ENCODE results near the gene MESP2. TPM values are rescaled to one million over a fixed set of nuclear protein-coding genes. Genes with fewer than 3 reads are reported as not detected.

The MESP2 gene
- total and polyA plus RNA-seq, 2 of the 8 experiments (the other 6 are each of a cell fraction or from before 2014, with no cell fraction given): 0.35 to 0.80 TPM

- ChIA-PET CTCF (ENCODE audit: partially characterized antibody) (interaction anchor here (4.9 to 5.1 kb wide), 2 partner anchors 16 to 18 kb away, joined by 26 to 32 read pairs; no protein-coding TSS in a partner anchor), POLR2A (ENCODE audit: partially characterized antibody) (interaction anchor here (0.6 kb wide), 1 partner anchor 200 kb away, joined by 3 read pairs; no protein-coding TSS in a partner anchor)
- H3K27me3 ChIP-seq (replicated peaks in 1 of 4; ENCODE audit: control insufficient read depth in 3 of 4, extremely low read depth in 1 of 4, insufficient read depth in 3 of 4, low read length in 3 of 4): peaks cover 13 to 31% (median 27%) of the 10 kb centered on the region in 4 experiments
- H3K9ac ChIP-seq (replicated peaks in 1 of 4; ENCODE audit: extremely low read depth in 1 of 4, low read depth in 3 of 4, low read length in 3 of 4): no peak overlapping the region
- FAIRE-seq: no peak
- no peak overlapping the region for H3K18ac ChIP-seq (ENCODE audit: extremely low read depth, low read length)
- 91% methylated on average over 4 of the region's 4 CpGs; no CpG with 5 or more reads in 1 of the 2 experiments for WGBS, 2 experiments (ENCODE audit: extremely low coverage in 1 of 2, insufficient coverage in 1 of 2, insufficient read length in 1 of 2, insufficient replicate concordance in 2 of 2, low coverage in 1 of 2, low lambda C conversion rate in 2 of 2, missing lambda C conversion rate in 1 of 2)
- H2BK5ac ChIP-seq (ENCODE audit: low read depth, low read length): no peak overlapping the region
- no peaks in the 10 kb centered on the region; the same call in 1 of the 2 replicates for H3K23me2 ChIP-seq (ENCODE audit: low read depth, low read length)
- no peak for DNase-seq (ENCODE audit: low read depth in 1 of 2, low spot score in 2 of 2)
- no peak overlapping the region for H3K4ac ChIP-seq (replicated peaks; ENCODE audit: insufficient read length, low read depth, low read length)
- no peak overlapping the region for H3K56ac ChIP-seq (replicated peaks; ENCODE audit: insufficient read length, low read depth, low read length)
- no peaks in the 10 kb centered on the region for H4K20me1 ChIP-seq (replicated peaks in 1 of 2; ENCODE audit: control insufficient read depth in 1 of 2, insufficient read depth in 2 of 2, low read length in 2 of 2)
- no peak overlapping the region for H3K4me3 ChIP-seq (ENCODE audit: extremely low read depth in 1 of 4, insufficient read depth in 2 of 4, low read depth in 3 of 4, low read length in 4 of 4)
- H4K91ac ChIP-seq (replicated peaks; ENCODE audit: insufficient read length, low read length): no peak overlapping the region
- no peak overlapping the region for H2BK20ac ChIP-seq (ENCODE audit: low read length)
- no peaks in the 10 kb centered on the region for H3K79me1 ChIP-seq (ENCODE audit: low read depth, low read length)
- TF ChIP-seq ZNF274 (IDR thresholded peaks at IDR 0.05; ENCODE audit: borderline replicate concordance, extremely low read depth, low read length): no peak
- no peak overlapping the region for H4K5ac ChIP-seq (ENCODE audit: insufficient read length, low read depth, low read length)
- no peak overlapping the region for H3K14ac ChIP-seq (ENCODE audit: insufficient read length)
- no peak overlapping the region for H2AFZ ChIP-seq (ENCODE audit: low read length)
- H2BK120ac ChIP-seq (replicated peaks; ENCODE audit: low read depth, low read length): no peak overlapping the region
- H4K8ac ChIP-seq (ENCODE audit: extremely low read depth, insufficient read depth, low read length): no peak overlapping the region
- no peak overlapping the region for H3K23ac ChIP-seq (ENCODE audit: insufficient read length)
- H3K79me2 ChIP-seq (ENCODE audit: control insufficient read depth in 1 of 2, insufficient read depth in 2 of 2, low read length in 2 of 2): no peaks in the 10 kb centered on the region
- H3K4me1 ChIP-seq (replicated peaks in 1 of 4; ENCODE audit: control insufficient read depth in 3 of 4, insufficient read depth in 4 of 4, low read length in 3 of 4): peaks cover 8 to 10% (median 9%) of the 10 kb centered on the region in 4 experiments
- no peak overlapping the region for H3K27ac ChIP-seq (ENCODE audit: low read depth, low read length)
- no peak overlapping the region for H2BK12ac ChIP-seq (ENCODE audit: low read depth, low read length)
- H2AK5ac ChIP-seq (ENCODE audit: low read depth, low read length): no peak overlapping the region
- H2BK15ac ChIP-seq (ENCODE audit: low read length): 0 out of 2 replicates have a peak overlapping the region, but pooled peaks have one; percentile 81
- no peaks in the 10 kb centered on the region for H3K36me3 ChIP-seq (ENCODE audit: control insufficient read depth in 2 of 4, insufficient read depth in 4 of 4, low read length in 3 of 4)
- H3K4me2 ChIP-seq (ENCODE audit: insufficient read depth in 1 of 2, low read depth in 2 of 2, low read length in 2 of 2): no peak overlapping the region
- H3K9me3 ChIP-seq (ENCODE audit: insufficient read depth in 2 of 2, low read depth in 1 of 2, low read length in 1 of 2): no peaks in the 10 kb centered on the region
Observed at GRCh38 chr15:89778861-89779260, 2.7 kb downstream of the MESP2 start.
